SK-N-MC (cell line): ENCODE measurements around the gene SIT1.

ENCODE experiments used
- EZH2 ChIP-seq: fragments of 200-600 bp; sonication (generic); IDR thresholded peaks from one replicate; pipeline ENCODE4 v1.6.1; 2017; ENCODE audit warnings: antibody characterized with exemption
- POLR2AphosphoS5 ChIP-seq: IDR thresholded peaks from 2 replicates; pipeline ENCODE4 v1.6.1; 2012; ENCODE audit warnings: mild to moderate bottlenecking, low read depth, low read length, borderline replicate concordance

- TF ChIP-seq POLR2AphosphoS5, result no peak
- no peak for TF ChIP-seq EZH2
Observed at GRCh38 chr9:35604578-35605350, 46.0 kb downstream of the SIT1 start, which contains the start of gene TESK1.
